ENCODE results near the gene PNPT1. TPM values are rescaled to one million over a fixed set of nuclear protein-coding genes. Genes with fewer than 3 reads are reported as not detected.
"Not testable (repeated sequence)": the region's sequence is repeated elsewhere in the genome, so short reads cannot be mapped to it uniquely, and the experiment has no call there.

PNPT1 gene
- total and polyA plus RNA-seq, 10 of the 15 experiments (the other 5 are each of a cell fraction or from before 2014, with no cell fraction given), result 34.2 to 67.7 (median 43.3) TPM

DNA sequence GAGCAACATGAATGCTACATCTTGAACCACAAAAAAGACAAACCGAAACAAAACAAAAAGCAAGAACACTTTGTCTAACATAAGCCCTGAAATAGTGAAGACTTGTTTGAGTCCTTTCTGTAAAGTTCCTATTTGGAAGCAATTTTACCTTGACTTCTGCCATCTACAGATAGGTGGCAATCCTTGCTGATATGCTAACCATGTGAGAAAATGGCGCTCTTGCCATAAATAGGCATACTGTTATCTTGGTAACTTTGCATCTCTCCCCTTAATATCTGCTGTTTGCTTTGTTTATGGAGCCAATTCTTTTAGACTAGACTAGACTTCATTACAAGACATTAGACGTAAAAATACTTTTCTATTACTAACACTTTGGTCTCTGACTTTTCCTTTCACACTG is 49.4 kb upstream of the PNPT1 start (continued):
- TF ChIP-seq ATF7 (IDR thresholded peaks at IDR 0.05; ENCODE audit: low read depth), result no peak
- no peak for TF ChIP-seq SIN3A (IDR thresholded peaks at IDR 0.05; ENCODE audit: low read depth, low read length)
- TF ChIP-seq, protein P1, sequence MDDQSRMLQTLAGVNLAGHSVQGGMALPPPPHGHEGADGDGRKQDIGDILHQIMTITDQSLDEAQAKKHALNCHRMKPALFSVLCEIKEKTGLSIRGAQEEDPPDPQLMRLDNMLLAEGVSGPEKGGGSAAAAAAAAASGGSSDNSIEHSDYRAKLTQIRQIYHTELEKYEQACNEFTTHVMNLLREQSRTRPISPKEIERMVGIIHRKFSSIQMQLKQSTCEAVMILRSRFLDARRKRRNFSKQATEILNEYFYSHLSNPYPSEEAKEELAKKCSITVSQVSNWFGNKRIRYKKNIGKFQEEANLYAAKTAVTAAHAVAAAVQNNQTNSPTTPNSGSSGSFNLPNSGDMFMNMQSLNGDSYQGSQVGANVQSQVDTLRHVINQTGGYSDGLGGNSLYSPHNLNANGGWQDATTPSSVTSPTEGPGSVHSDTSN (IDR thresholded peaks at IDR 0.05; ENCODE audit: insufficient replicate concordance, low read depth, low read length), result no peak
- TF ChIP-seq EGR1 (IDR thresholded peaks at IDR 0.05; ENCODE audit: borderline replicate concordance in 1 of 2, low read depth in 2 of 2, low read length in 2 of 2), result no peak
- TF ChIP-seq FOS (IDR thresholded peaks at IDR 0.05; ENCODE audit: borderline replicate concordance, extremely low read depth, insufficient read length), result no peak

DNA sequence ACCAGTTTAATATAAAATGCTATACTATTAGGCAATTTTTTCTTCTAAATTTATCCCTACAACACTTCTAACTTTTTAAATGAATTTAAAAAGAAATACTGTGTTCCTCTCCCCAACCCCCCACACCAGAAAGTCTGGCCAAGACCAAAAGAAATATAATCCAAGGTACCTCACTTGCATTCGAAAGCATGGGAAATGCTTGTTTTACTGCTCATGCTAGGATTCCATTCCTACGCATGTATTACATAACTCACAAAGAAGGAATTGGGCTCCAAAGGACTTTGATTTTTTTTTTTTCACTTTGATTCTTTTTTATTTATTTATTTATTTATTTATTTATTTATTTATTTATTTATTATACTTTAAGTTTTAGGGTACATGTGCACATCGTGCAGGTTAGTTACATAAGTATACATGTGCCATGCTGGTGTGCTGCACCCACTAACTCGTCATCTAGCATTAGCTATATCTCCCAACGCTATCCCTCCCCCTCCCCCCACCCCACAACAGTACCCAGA is 42.4 kb upstream of the PNPT1 start:
- H4K20me1 ChIP-seq (ENCODE audit: control insufficient read depth, insufficient read depth); DNase-seq (ENCODE audit: low read depth, low spot score); RAD21 ChIA-PET (ENCODE audit: unreplicated experiment); POLR2A ChIA-PET; intact Hi-C loops (cut with micrococcal nuclease; ENCODE audit: unreplicated experiment); H3K27me3 ChIP-seq (replicated peaks in 1 of 2; ENCODE audit: control insufficient read depth in 2 of 2, insufficient read depth in 2 of 2, low read length in 1 of 2); H2AFZ ChIP-seq (ENCODE audit: control insufficient read depth, low read depth, low read length); H3K79me2 ChIP-seq (ENCODE audit: control insufficient read depth, insufficient read depth, low read length); ATAC-seq; H3K36me3 ChIP-seq (ENCODE audit: control insufficient read depth in 2 of 2, insufficient read depth in 2 of 2, low read length in 1 of 2); H3K9ac ChIP-seq (ENCODE audit: control insufficient read depth, insufficient read depth, low read length); SMC1A ChIA-PET (ENCODE audit: uncharacterized antibody, unreplicated experiment); BruUV-seq (replicated peaks); H3K4me3 ChIP-seq; H3K27ac ChIP-seq (ENCODE audit: control insufficient read depth, insufficient read depth); FAIRE-seq; H3K9me3 ChIP-seq (replicated peaks; ENCODE audit: control insufficient read depth, insufficient read depth, low read length); H3K4me1 ChIP-seq (ENCODE audit: control insufficient read depth, insufficient read depth, low read length); in situ Hi-C loops (cut with MboI); H3K4me2 ChIP-seq (ENCODE audit: control insufficient read depth, insufficient read depth): not testable (repeated sequence)
- WGBS (ENCODE audit: insufficient coverage, insufficient replicate concordance, low lambda C conversion rate, missing lambda C conversion rate), result 56% methylated on average over 5 of the region's 5 CpGs
- CTCF ChIA-PET, result interaction anchor here (1.2 kb wide), 1 partner anchor 18 kb away, joined by 4 read pairs; no protein-coding TSS in a partner anchor
